Mesendoderm (in vitro differentiated cells): ENCODE measurements around the gene TEX54.
A peak's percentile ranks its signal among the peaks of the same experiment; 100 is the strongest.

Experiments used
- DNase-seq: peaks from one replicate; pipeline ENCODE4 v3.0.0; 2013
- H2AK5ac ChIP-seq: 2 replicates; pipeline ENCODE4 v1.6.1; 2013; ENCODE audit warnings: low read length, inconsistent platforms
- H2BK120ac ChIP-seq: 2 replicates; pipeline ENCODE4 v1.6.1; 2013; ENCODE audit warnings: low read depth, mild to moderate bottlenecking, low read length, moderate library complexity, mixed read lengths
- H2BK15ac ChIP-seq: replicated peaks from 2 replicates; pipeline ENCODE4 v1.6.1; 2013; ENCODE audit warnings: low read depth, mild to moderate bottlenecking, moderate library complexity
- H2BK5ac ChIP-seq: 2 replicates; pipeline ENCODE4 v1.6.1; 2013; ENCODE audit warnings: low read length, inconsistent platforms
- H3K18ac ChIP-seq: 2 replicates; pipeline ENCODE4 v1.6.1; 2013; ENCODE audit warnings: mild to moderate bottlenecking, low read length, mixed read lengths
- H3K23ac ChIP-seq: one replicate; pipeline ENCODE4 v1.6.1; 2013; ENCODE audit warnings: low read length
- H3K27ac ChIP-seq: 2 replicates; pipeline ENCODE4 v1.5.1; 2013; ENCODE audit warnings: low read depth, mild to moderate bottlenecking, inconsistent platforms, low read length, moderate library complexity
- H3K27me3 ChIP-seq: 2 replicates; pipeline ENCODE4 v1.6.1; 2013; ENCODE audit warnings: low read length, control low read depth, mild to moderate bottlenecking, inconsistent platforms; ENCODE audit not compliant: insufficient read depth, poor library complexity
- H3K36me3 ChIP-seq: 2 replicates; pipeline ENCODE4 v1.6.1; 2013; ENCODE audit warnings: low read length, inconsistent platforms; ENCODE audit not compliant: control insufficient read depth, insufficient read depth
- H3K4ac ChIP-seq: one replicate; pipeline ENCODE4 v1.6.1; 2013; ENCODE audit warnings: low read depth, mild to moderate bottlenecking, low read length, moderate library complexity
- H3K4me1 ChIP-seq: 2 replicates; pipeline ENCODE4 v1.6.1; 2013; ENCODE audit warnings: low read depth, low read length, inconsistent platforms; ENCODE audit not compliant: control insufficient read depth
- H3K4me2 ChIP-seq: 2 replicates; pipeline ENCODE4 v1.6.1; 2013; ENCODE audit warnings: low read length
- H3K4me3 ChIP-seq: 2 replicates; pipeline ENCODE4 v1.5.1; 2013; ENCODE audit warnings: mild to moderate bottlenecking, low read length
- H3K56ac ChIP-seq: one replicate; pipeline ENCODE4 v1.6.1; 2013; ENCODE audit warnings: low read length
- H3K79me1 ChIP-seq: 2 replicates; pipeline ENCODE4 v1.6.1; 2013; ENCODE audit warnings: low read length, inconsistent platforms
- H3K79me2 ChIP-seq: 2 replicates; pipeline ENCODE4 v1.6.1; 2013; ENCODE audit warnings: mild to moderate bottlenecking, low read length; ENCODE audit not compliant: control insufficient read depth, insufficient read depth
- H3K9ac ChIP-seq: 2 replicates; pipeline ENCODE4 v1.6.1; 2013; ENCODE audit warnings: low read length, inconsistent platforms
- H4K5ac ChIP-seq: one replicate; pipeline ENCODE4 v1.6.1; 2013; ENCODE audit warnings: low read length
- H4K8ac ChIP-seq: one replicate; pipeline ENCODE4 v1.6.1; 2013; ENCODE audit warnings: low read depth, mild to moderate bottlenecking, control low read depth, low read length, moderate library complexity
- WGBS: extraction: QIAGEN DNeasy Blood & Tissue Kit; methylation state at CpG from one replicate; pipeline ENCODE4 v1.1.7; 2013; ENCODE audit warnings: low lambda C conversion rate, missing lambda C conversion rate; ENCODE audit not compliant: insufficient coverage; ENCODE audit errors: extremely low coverage; 5-methylcytosine and 5-hydroxymethylcytosine counted together

The TEX54 gene

GRCh38 chr11:62791501-62792201 lies 41.0 kb downstream of the TEX54 start, which contains the start of gene TMEM223:
Gene TMEM223, minus strand, starts transcription at chr11:62792006. Its CDS starts 12 bp downstream, at chr11:62791994.
- Histone ChIP-seq H3K4me2 (peak within 1 kb of the TSS; percentile 85), H3K4ac (peak within 1 kb of the TSS; percentile 74), H3K27me3 (no peaks in the 10 kb centered on the region), H4K5ac (no peak within 1 kb of the TSS), H3K18ac (peak within 1 kb of the TSS; percentile 28), H3K79me2 (peaks cover 28% of the 10 kb centered on the region), H2BK15ac (no peak within 1 kb of the TSS), H3K23ac (peak within 1 kb of the TSS; percentile 97), H3K9ac (peak within 1 kb of the TSS; percentile 100), H3K4me3 (peak within 1 kb of the TSS; percentile 99), H3K27ac (peak within 1 kb of the TSS; percentile 80), H3K56ac (peak within 1 kb of the TSS; percentile 100), H2BK120ac (no peak within 1 kb of the TSS), H2AK5ac (peak within 1 kb of the TSS; percentile 96), H3K4me1 (peaks cover 2% of the 10 kb centered on the region), H2BK5ac (peak within 1 kb of the TSS; percentile 92), H4K8ac (no peak within 1 kb of the TSS), H3K79me1 (peaks cover 16% of the 10 kb centered on the region), H3K36me3 (peaks cover 20% of the 10 kb centered on the region)
- DNase-seq = peak; percentile 89
- WGBS = no CpG with 5 or more reads among the region's 58 CpGs

DNA sequence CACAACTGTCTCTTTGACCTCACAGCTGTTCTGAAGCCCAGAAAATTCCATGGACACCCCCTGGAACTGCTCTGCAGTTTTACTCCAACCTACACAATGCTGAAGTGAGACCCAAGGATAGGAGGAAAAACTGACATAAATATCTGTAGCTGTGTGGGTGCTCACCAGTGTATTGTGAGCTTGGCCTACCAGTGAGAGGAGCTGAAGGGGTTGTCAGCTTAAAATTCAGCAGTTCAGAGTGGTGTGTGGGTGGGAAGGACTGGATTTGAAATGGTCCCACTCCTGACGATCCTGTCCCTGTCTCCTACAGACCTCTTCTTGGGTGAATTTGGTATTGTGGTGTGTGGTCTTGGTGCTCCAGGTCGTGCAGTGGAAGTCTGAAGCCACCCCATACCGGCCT lies 43.1 kb downstream of the TEX54 start:
- H2BK5ac ChIP-seq = no peak overlapping the region
- peaks cover 5% of the 10 kb centered on the region for H3K4me1 ChIP-seq
- peaks cover 28% of the 10 kb centered on the region for H3K79me2 ChIP-seq
- no peak overlapping the region for H4K8ac ChIP-seq
- no peak overlapping the region for H3K4me3 ChIP-seq
- no CpG with 5 or more reads among the region's 3 CpGs for WGBS
- no peak for DNase-seq
- no peak overlapping the region for H2BK120ac ChIP-seq
- no peak overlapping the region for H3K23ac ChIP-seq
- no peak overlapping the region for H2BK15ac ChIP-seq
- peaks cover 16% of the 10 kb centered on the region for H3K79me1 ChIP-seq
- no peak overlapping the region for H2AK5ac ChIP-seq
- H3K4me2 ChIP-seq = no peak overlapping the region
- no peak overlapping the region for H4K5ac ChIP-seq
- no peak overlapping the region for H3K27ac ChIP-seq
- H3K56ac ChIP-seq = no peak overlapping the region
- H3K4ac ChIP-seq = no peak overlapping the region
- no peak overlapping the region for H3K9ac ChIP-seq
- H3K36me3 ChIP-seq = peaks cover 14% of the 10 kb centered on the region
- H3K27me3 ChIP-seq = no peaks in the 10 kb centered on the region
- H3K18ac ChIP-seq = no peak overlapping the region

- no peak overlapping the region for H4K8ac ChIP-seq
- H3K56ac ChIP-seq = peak overlapping the region; percentile 57
- H3K79me1 ChIP-seq = peaks cover 16% of the 10 kb centered on the region
- no peak overlapping the region for H3K4ac ChIP-seq
- no peak overlapping the region for H3K9ac ChIP-seq
- no peak overlapping the region for H3K4me2 ChIP-seq
- no peak overlapping the region for H3K27ac ChIP-seq
- no CpG with 5 or more reads among the region's 5 CpGs for WGBS
- peak; percentile 55 for DNase-seq
- H3K4me1 ChIP-seq = peaks cover 5% of the 10 kb centered on the region
- H2BK5ac ChIP-seq = no peak overlapping the region
- no peak overlapping the region for H3K4me3 ChIP-seq
- H3K18ac ChIP-seq = no peak overlapping the region
- H2BK15ac ChIP-seq = no peak overlapping the region
- H3K79me2 ChIP-seq = peaks cover 28% of the 10 kb centered on the region
- peaks cover 10% of the 10 kb centered on the region for H3K36me3 ChIP-seq
- no peaks in the 10 kb centered on the region for H3K27me3 ChIP-seq
- no peak overlapping the region for H2BK120ac ChIP-seq
- H4K5ac ChIP-seq = no peak overlapping the region
- H2AK5ac ChIP-seq = no peak overlapping the region
- no peak overlapping the region for H3K23ac ChIP-seq
Measured at GRCh38 chr11:62788991-62789390, 43.6 kb downstream of the TEX54 start.

DNA sequence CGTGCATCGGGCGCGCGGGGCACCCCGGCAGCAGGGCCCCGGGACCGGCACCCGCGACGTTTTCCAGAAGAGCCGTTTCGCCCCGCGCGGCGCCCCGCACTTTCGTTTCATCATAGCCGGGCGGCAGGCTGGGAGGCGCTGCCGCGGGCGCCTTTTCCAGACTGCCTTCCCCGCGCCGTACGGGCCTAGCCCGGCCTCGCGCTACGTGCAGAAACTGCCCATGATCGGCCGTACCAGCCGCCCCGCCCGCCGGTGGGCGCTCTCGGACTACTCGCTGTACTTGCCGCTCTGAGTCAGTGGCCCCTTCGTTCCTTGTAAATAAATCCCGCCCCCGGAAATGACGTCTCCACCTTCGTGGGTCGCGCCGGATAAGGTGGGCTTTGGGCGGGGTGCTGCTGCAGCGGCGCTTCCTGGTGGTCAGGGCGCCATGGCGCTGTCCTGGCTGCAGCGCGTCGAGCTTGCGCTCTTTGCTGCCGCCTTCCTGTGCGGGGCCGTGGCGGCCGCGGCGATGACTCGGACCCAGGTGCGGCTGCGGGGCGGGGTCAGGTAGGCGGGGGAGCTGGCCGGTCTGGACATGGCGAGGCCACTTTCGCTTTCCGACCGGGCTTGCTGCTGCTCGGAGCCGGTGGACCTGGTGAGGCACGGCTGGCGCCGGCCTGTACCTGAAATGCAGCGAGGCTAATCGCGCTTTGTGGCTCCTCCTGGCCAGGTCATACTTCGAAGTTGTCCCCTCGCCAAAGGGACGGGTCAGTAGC lies 45.5 kb downstream of the TEX54 start, which contains the start of gene TMEM179B:
TMEM179B (plus strand) TSS at position 398 of the 755 bp plus-strand sequence; CDS start at position 428, 30 bp downstream.
- Histone ChIP-seq H3K9ac (peak within 1 kb of the TSS; percentile 90), H3K27ac (peak within 1 kb of the TSS; percentile 89), H2AK5ac (peak within 1 kb of the TSS; percentile 31), H2BK120ac (no peak within 1 kb of the TSS), H3K23ac (peak within 1 kb of the TSS; percentile 91), H4K8ac (no peak within 1 kb of the TSS), H4K5ac (peak within 1 kb of the TSS; percentile 17), H2BK5ac (peak within 1 kb of the TSS; percentile 57), H3K27me3 (no peaks in the 10 kb centered on the region), H3K4me1 (peaks cover 5% of the 10 kb centered on the region), H3K79me2 (peaks cover 28% of the 10 kb centered on the region), H3K4me2 (peak within 1 kb of the TSS; percentile 91), H3K4me3 (peak within 1 kb of the TSS; percentile 94), H3K36me3 (peaks cover 10% of the 10 kb centered on the region), H3K56ac (peak within 1 kb of the TSS; percentile 100), H3K79me1 (peaks cover 16% of the 10 kb centered on the region), H3K4ac (peak within 1 kb of the TSS; percentile 61), H3K18ac (peak within 1 kb of the TSS; percentile 52), H2BK15ac (no peak within 1 kb of the TSS)
- DNase-seq = peak; percentile 99
- no CpG with 5 or more reads among the region's 88 CpGs for WGBS

GRCh38 chr11:62786318-62787004 lies 46.2 kb downstream of the TEX54 start:
- Histone ChIP-seq H3K36me3 (peaks cover 10% of the 10 kb centered on the region), H3K27me3 (no peaks in the 10 kb centered on the region), H4K8ac (no peak overlapping the region), H3K4me1 (peaks cover 5% of the 10 kb centered on the region), H2BK5ac (no peak overlapping the region), H2BK120ac (no peak overlapping the region), H3K4me3 (peak overlapping the region; percentile 58), H4K5ac (no peak overlapping the region), H3K23ac (no peak overlapping the region), H3K18ac (peak overlapping the region; percentile 52), H3K4ac (peak overlapping the region; percentile 61), H3K56ac (peak overlapping the region; percentile 96), H3K79me1 (peaks cover 15% of the 10 kb centered on the region), H3K9ac (peak overlapping the region; percentile 89), H3K79me2 (peaks cover 26% of the 10 kb centered on the region), H3K4me2 (peak overlapping the region; percentile 81), H2AK5ac (peak overlapping the region; percentile 39), H3K27ac (peak overlapping the region; percentile 89), H2BK15ac (no peak overlapping the region)
- WGBS = no CpG with 5 or more reads among the region's 51 CpGs
- peak; percentile 95 for DNase-seq
